IPS-18a (cell line): ENCODE results near the gene NDUFV3.
A peak's percentile ranks its signal among the peaks of the same experiment; 100 is the strongest.
"Not testable (repeated sequence)": the region's sequence is repeated elsewhere in the genome, so short reads cannot be mapped to it uniquely, and the experiment has no call there.

Experiments
- H3K27ac ChIP-seq: one replicate; pipeline ENCODE4 v1.5.1; 2013; ENCODE audit warnings: low read length
- H3K27me3 ChIP-seq: one replicate; pipeline ENCODE4 v1.6.1; 2013; ENCODE audit warnings: mild to moderate bottlenecking, low read length; ENCODE audit not compliant: control insufficient read depth, insufficient read depth
- H3K36me3 ChIP-seq: one replicate; pipeline ENCODE4 v1.6.1; 2013; ENCODE audit warnings: low read depth, low read length; ENCODE audit not compliant: control insufficient read depth
- H3K4me1 ChIP-seq: one replicate; pipeline ENCODE4 v1.6.1; 2013; ENCODE audit warnings: low read depth, low read length; ENCODE audit not compliant: control insufficient read depth
- H3K4me3 ChIP-seq: one replicate; pipeline ENCODE4 v1.5.1; 2013; ENCODE audit warnings: low read length
- H3K9ac ChIP-seq: one replicate; pipeline ENCODE4 v1.6.1; 2013; ENCODE audit warnings: mild to moderate bottlenecking, low read length, moderate library complexity
- H3K9me3 ChIP-seq: one replicate; pipeline ENCODE4 v1.6.1; 2013; ENCODE audit warnings: low read depth, low read length; ENCODE audit not compliant: control insufficient read depth

The NDUFV3 gene

GRCh38 chr21:42949094-42949755, 56.1 kb downstream of the NDUFV3 start:
- H3K27ac ChIP-seq, H3K9ac ChIP-seq, H3K36me3 ChIP-seq, H3K9me3 ChIP-seq, H3K27me3 ChIP-seq, H3K4me1 ChIP-seq, H3K4me3 ChIP-seq: not testable (repeated sequence)

- not testable (repeated sequence) for H3K27me3 ChIP-seq, H3K36me3 ChIP-seq, H3K27ac ChIP-seq, H3K9me3 ChIP-seq, H3K4me1 ChIP-seq, H3K4me3 ChIP-seq, H3K9ac ChIP-seq
Measured at GRCh38 chr21:42951193-42951592, 58.1 kb downstream of the NDUFV3 start.

- Histone ChIP-seq H3K4me3 (no peak overlapping the region), H3K4me1 (peaks cover 19% of the 10 kb centered on the region), H3K36me3 (no peaks in the 10 kb centered on the region), H3K9me3 (no peaks in the 10 kb centered on the region), H3K27ac (peak overlapping the region; percentile 71), H3K9ac (peak overlapping the region; percentile 35), H3K27me3 (no peaks in the 10 kb centered on the region)
Measured at GRCh38 chr21:42956824-42957630, 63.9 kb downstream of the NDUFV3 start.

- H3K9ac ChIP-seq, result peak overlapping the region; percentile 35
- H3K36me3 ChIP-seq, H3K4me3 ChIP-seq, H3K9me3 ChIP-seq, H3K27me3 ChIP-seq: not testable (repeated sequence)
- peaks cover 19% of the 10 kb centered on the region for H3K4me1 ChIP-seq
- H3K27ac ChIP-seq, result peak overlapping the region; percentile 71
Measured at GRCh38 chr21:42958122-42958521, 65.0 kb downstream of the NDUFV3 start.

- Histone ChIP-seq H3K9me3 (no peaks in the 10 kb centered on the region), H3K36me3 (no peaks in the 10 kb centered on the region), H3K4me3 (no peak overlapping the region), H3K27ac (peak overlapping the region; percentile 88), H3K27me3 (no peaks in the 10 kb centered on the region), H3K4me1 (peaks cover 19% of the 10 kb centered on the region), H3K9ac (peak overlapping the region; percentile 28)
Measured at GRCh38 chr21:42959728-42960127, 66.6 kb downstream of the NDUFV3 start.

- no peaks in the 10 kb centered on the region for H3K27me3 ChIP-seq
- peak overlapping the region; percentile 57 for H3K27ac ChIP-seq
- H3K9me3 ChIP-seq, result no peaks in the 10 kb centered on the region
- no peaks in the 10 kb centered on the region for H3K36me3 ChIP-seq
- no peak overlapping the region for H3K4me3 ChIP-seq
- no peak overlapping the region for H3K9ac ChIP-seq
- H3K4me1 ChIP-seq, result peaks cover 3% of the 10 kb centered on the region
Measured at GRCh38 chr21:42962380-42963007, 69.4 kb downstream of the NDUFV3 start.
